ENCODE data around the gene ISLR2. TPM values are rescaled to one million over a fixed set of nuclear protein-coding genes. Genes with fewer than 3 reads are reported as not detected.

The ISLR2 gene
- total RNA-seq, 1 donor from 2014 or later, result 2.7 TPM

GRCh38 chr15:74173380-74174218 is 43.2 kb downstream of the ISLR2 start, which contains the start of gene ISLR:
Gene ISLR (plus strand): TSS chr15:74173710. CDS start chr15:74174859, 1,149 bp downstream.
- ATAC-seq (ENCODE audit: poor library complexity) (peak; percentile 78), DNase-seq (peak; percentile 72)
- intact Hi-C loops (cut with DNase I), result no loop called here

GRCh38 chr15:74174219-74174957 is 44.0 kb downstream of the ISLR2 start:
- ATAC-seq (ENCODE audit: poor library complexity) (peak; percentile 45), DNase-seq (no peak)
- intact Hi-C loops (cut with DNase I), result no loop called here

GRCh38 chr15:74174958-74175253 is 44.5 kb downstream of the ISLR2 start:
- intact Hi-C loops (cut with DNase I), result no loop called here
- DNase-seq (no peak), ATAC-seq (ENCODE audit: poor library complexity) (no peak)

GRCh38 chr15:74175271-74176191 is 45.1 kb downstream of the ISLR2 start:
- DNase-seq (no peak), ATAC-seq (ENCODE audit: poor library complexity) (no peak)
- intact Hi-C loops (cut with DNase I), result no loop called here

GRCh38 chr15:74176262-74177214 is 46.2 kb downstream of the ISLR2 start:
- DNase-seq (no peak), ATAC-seq (ENCODE audit: poor library complexity) (no peak)
- intact Hi-C loops (cut with DNase I), result no loop called here

- ATAC-seq (ENCODE audit: poor library complexity) (no peak), DNase-seq (no peak)
- intact Hi-C loops (cut with DNase I), result no loop called here
Observed at GRCh38 chr15:74178326-74179100, 48.1 kb downstream of the ISLR2 start.

GRCh38 chr15:74179101-74179841 is 48.9 kb downstream of the ISLR2 start:
- DNase-seq, result peak; percentile 85
- intact Hi-C loops (cut with DNase I), result no loop called here
- peak; percentile 87 for ATAC-seq (ENCODE audit: poor library complexity)

- ATAC-seq (ENCODE audit: poor library complexity) (peak; percentile 70), DNase-seq (peak; percentile 44)
- intact Hi-C loops (cut with DNase I), result no loop called here
Observed at GRCh38 chr15:74179983-74180880, 49.8 kb downstream of the ISLR2 start.

GRCh38 chr15:74180881-74181602 is 50.7 kb downstream of the ISLR2 start:
- intact Hi-C loops (cut with DNase I), result no loop called here
- ATAC-seq (ENCODE audit: poor library complexity), result no peak
- DNase-seq, result peak; percentile 35

- DNase-seq, result peak; percentile 22
- no peak for ATAC-seq (ENCODE audit: poor library complexity)
- intact Hi-C loops (cut with DNase I), result no loop called here
Observed at GRCh38 chr15:74182131-74182530, 51.7 kb downstream of the ISLR2 start.

GRCh38 chr15:74184582-74185091 is 54.3 kb downstream of the ISLR2 start:
- ATAC-seq (ENCODE audit: poor library complexity) (no peak), DNase-seq (no peak)
- intact Hi-C loops (cut with DNase I), result no loop called here

- ATAC-seq (ENCODE audit: poor library complexity) (no peak), DNase-seq (no peak)
- intact Hi-C loops (cut with DNase I), result no loop called here
Observed at GRCh38 chr15:74185710-74186348, 55.4 kb downstream of the ISLR2 start.

Data from Right ventricle myocardium superior (tissue), 1 donor.